NB4 (cell line): Measurements from ENCODE around the gene CTU2.

ENCODE experiments used
- DNase-seq: peaks from one replicate; pipeline ENCODE4 v3.0.0; 2010; ENCODE audit warnings: low read depth
- H3K4me3 ChIP-seq: one replicate; pipeline ENCODE4 v1.5.1; 2011; ENCODE audit warnings: mild to moderate bottlenecking, low read depth, low read length, moderate library complexity
- MAX ChIP-seq: IDR thresholded peaks from 2 replicates; pipeline ENCODE4 v1.6.1; 2011; ENCODE audit warnings: low read depth, low read length
- MYC ChIP-seq: IDR thresholded peaks from 2 replicates; pipeline ENCODE4 v1.6.1; 2011; ENCODE audit warnings: low read depth, low read length
- POLR2A ChIP-seq: IDR thresholded peaks from 2 replicates; pipeline ENCODE4 v1.6.1; 2011; ENCODE audit warnings: mild to moderate bottlenecking; ENCODE audit not compliant: insufficient read length; ENCODE audit errors: extremely low read depth
- TF ChIP-seq, protein P1 (sequence below): IDR thresholded peaks from one replicate; pipeline ENCODE4 v1.5.1; 2012; ENCODE audit warnings: low read depth, low read length

CTU2 gene

GRCh38 chr16:88735616-88736015 lies 29.3 kb downstream of the CTU2 start:
- no peak overlapping the region for H3K4me3 ChIP-seq
- no peak for DNase-seq
- TF ChIP-seq POLR2A (no peak), MAX (no peak)
- TF ChIP-seq, protein P1, sequence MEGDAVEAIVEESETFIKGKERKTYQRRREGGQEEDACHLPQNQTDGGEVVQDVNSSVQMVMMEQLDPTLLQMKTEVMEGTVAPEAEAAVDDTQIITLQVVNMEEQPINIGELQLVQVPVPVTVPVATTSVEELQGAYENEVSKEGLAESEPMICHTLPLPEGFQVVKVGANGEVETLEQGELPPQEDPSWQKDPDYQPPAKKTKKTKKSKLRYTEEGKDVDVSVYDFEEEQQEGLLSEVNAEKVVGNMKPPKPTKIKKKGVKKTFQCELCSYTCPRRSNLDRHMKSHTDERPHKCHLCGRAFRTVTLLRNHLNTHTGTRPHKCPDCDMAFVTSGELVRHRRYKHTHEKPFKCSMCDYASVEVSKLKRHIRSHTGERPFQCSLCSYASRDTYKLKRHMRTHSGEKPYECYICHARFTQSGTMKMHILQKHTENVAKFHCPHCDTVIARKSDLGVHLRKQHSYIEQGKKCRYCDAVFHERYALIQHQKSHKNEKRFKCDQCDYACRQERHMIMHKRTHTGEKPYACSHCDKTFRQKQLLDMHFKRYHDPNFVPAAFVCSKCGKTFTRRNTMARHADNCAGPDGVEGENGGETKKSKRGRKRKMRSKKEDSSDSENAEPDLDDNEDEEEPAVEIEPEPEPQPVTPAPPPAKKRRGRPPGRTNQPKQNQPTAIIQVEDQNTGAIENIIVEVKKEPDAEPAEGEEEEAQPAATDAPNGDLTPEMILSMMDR: no peak

DNA sequence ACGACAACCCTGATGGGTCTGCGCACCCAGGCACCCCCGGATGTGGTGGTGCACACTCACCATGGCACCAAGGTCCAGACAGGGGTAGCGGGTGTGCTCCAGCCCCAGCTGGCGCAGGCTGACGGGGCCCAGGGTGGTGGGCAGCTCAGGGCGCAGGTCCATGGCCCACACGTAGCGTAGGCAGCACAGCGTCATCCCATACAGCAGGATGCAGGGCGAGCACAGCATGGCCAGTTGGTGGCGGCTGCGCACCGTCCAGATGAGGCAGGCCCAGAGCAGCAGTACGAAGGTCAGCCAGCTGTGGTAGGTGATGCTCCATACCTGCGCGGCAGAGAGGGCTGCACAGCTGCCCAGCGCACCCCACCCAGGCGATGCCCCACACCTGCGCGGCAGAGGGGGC lies 29.8 kb downstream of the CTU2 start:
- TF ChIP-seq POLR2A: no peak
- no peak for TF ChIP-seq MYC
- TF ChIP-seq MAX: no peak
- TF ChIP-seq, protein P1: no peak
- DNase-seq: no peak
- H3K4me3 ChIP-seq: no peak overlapping the region

- DNase-seq: no peak
- TF ChIP-seq POLR2A (no peak), MYC (no peak), MAX (no peak)
- TF ChIP-seq, protein P1: no peak
Observed at GRCh38 chr16:88736496-88736895, 30.2 kb downstream of the CTU2 start.

DNA sequence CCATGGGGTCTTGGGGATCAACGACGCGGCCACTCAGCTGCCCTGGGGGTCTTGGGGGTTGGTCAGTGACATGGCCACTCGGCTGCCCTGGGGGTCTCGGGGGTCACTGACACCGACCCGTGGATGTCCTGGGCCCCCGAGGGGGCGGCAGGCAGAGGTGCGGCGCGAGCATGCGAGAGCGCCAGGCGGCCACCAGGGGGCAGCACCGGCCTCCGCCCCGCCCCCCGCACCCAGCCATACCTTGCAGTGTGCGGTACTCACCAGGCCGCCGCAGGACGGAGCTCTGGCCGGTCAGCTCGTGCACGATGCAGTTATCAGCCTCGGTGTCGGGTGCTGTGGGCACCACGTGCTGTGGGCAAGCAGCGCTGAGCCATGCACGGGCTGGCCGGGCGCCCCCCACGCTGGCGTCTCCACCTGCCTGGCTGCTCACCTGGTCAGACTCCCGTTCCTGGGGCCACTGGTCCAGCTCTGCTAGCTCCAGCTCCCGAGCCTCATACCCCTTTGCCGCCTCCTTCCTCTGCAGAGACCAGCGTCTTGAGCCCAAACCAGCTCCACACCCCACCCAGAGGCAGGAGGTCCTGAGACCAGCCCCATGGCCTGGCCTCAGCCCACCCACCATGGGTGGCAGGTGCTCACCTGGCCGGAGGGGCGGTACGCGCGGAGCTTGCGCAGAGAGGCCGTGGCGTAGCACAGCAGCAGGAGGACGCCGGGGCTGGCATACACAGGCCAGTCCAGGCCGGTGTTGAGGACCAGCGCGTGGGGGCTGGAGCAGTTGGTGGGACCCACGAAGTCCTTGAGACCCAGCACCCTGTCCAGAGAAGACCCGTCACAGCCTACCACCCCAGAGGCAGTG lies 31.2 kb downstream of the CTU2 start:
- H3K4me3 ChIP-seq: no peak overlapping the region
- TF ChIP-seq MAX (peak; percentile 87), POLR2A (peak; percentile 14), MYC (peak; percentile 89)
- TF ChIP-seq, protein P1: peak; percentile 73
- peak; percentile 86 for DNase-seq

More at GRCh38 chr16:88736496-88736895, 30.2 kb downstream of the CTU2 start:
- H3K4me3 ChIP-seq: no peak overlapping the region

DNA sequence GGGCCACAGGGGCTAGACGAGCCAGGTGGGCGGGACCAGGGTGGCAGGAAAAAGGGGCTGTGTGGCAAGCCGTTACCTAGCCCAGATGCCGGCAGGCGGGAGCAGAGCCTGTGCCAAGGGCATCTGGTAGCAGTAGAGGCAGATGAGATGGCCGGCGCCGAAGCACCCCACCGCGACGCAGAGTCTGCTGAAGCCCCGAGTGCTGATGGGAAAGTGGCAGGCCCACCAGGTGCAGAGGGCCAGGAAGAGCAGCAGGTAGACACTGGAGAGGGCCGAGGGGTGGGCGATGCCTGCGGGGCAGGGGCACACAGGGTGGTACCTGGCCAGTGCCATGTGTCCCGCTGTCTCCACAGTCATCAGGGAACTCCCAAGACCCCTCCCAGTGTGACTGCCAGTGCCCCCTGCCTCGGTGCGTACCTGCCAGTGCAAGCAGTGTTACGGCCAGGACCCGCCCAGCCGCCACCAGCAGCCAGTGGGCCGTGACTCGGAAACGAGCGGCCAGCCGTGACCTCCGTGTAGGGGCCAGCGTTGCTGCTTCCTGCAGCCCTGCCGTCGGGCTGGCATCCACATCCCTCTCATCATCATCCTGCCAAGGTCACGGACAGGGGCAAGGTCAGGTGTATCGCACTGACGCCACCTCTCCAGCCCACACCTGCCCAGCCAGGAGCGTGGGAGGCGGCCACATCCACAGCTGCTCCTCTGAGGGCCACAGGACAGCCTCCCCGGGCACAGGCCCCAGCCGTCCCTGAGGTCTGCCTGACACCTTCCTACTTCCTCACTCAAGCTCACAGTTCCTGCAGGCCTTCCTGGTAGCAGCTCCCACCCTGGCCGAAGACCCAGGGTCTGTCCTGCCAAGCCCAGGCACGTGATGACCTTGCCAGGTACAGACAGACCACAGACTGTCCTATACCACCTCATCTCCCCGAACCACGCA lies 32.1 kb downstream of the CTU2 start:
- TF ChIP-seq, protein P1: no peak
- TF ChIP-seq POLR2A (no peak), MYC (no peak), MAX (no peak)
- H3K4me3 ChIP-seq: no peak overlapping the region
- no peak for DNase-seq
